OCI-LY7 (cell line): ENCODE data around the gene ACADVL. TPM values are rescaled to one million over a fixed set of nuclear protein-coding genes. Genes with fewer than 3 reads are reported as not detected.

ENCODE experiments used
- BruUV-seq: library from RNA; stranded (reverse); fragments of 400-500 nt; replicated peaks from 2 replicates; lab custom pipeline; 2021; lab: Mats Ljungman, UMichigan
- CTCF ChIA-PET: fragments of 300-600 bp; sonication (Branson Sonifier 250); formaldehyde crosslinking; loops from one replicate; lab custom pipeline; 2022; ENCODE audit warnings: antibody characterized with exemption; ENCODE audit not compliant: unreplicated experiment; lab: Charles Lee
- POLR2A ChIA-PET: fragments of 300-600 bp; sonication (Branson Sonifier 250); formaldehyde crosslinking; loops from one replicate; lab custom pipeline; 2022; ENCODE audit warnings: antibody characterized with exemption; lab: Charles Lee
- DNase-seq: peaks from one replicate; pipeline ENCODE4 v3.0.0-alpha.2; 2015; ENCODE audit warnings: low spot score
- H2AFZ ChIP-seq: fragments of 200-600 bp; sonication (generic), shearing (Covaris generic); 2 replicates; pipeline ENCODE4 v1.6.1; 2014; ENCODE audit warnings: mild to moderate bottlenecking, antibody characterized with exemption, low read length, moderate library complexity
- H3K27ac ChIP-seq: fragments of 200-600 bp; sonication (generic); 2 replicates; pipeline ENCODE4 v1.5.1; 2014; ENCODE audit warnings: mixed run types, low read depth, mild to moderate bottlenecking, moderate library complexity, low read length, inconsistent platforms; ENCODE audit not compliant: poor library complexity, severe bottlenecking
- H3K36me3 ChIP-seq: fragments of 200-600 bp; sonication (generic); 2 replicates; pipeline ENCODE4 v1.6.1; 2014; ENCODE audit warnings: mild to moderate bottlenecking, antibody characterized with exemption, low read length, moderate library complexity, mixed read lengths; ENCODE audit not compliant: insufficient read depth
- H3K4me1 ChIP-seq: fragments of 200-600 bp; sonication (generic); 2 replicates; pipeline ENCODE4 v1.5.1; 2014; ENCODE audit warnings: mild to moderate bottlenecking, low read length; ENCODE audit not compliant: insufficient read depth, poor library complexity, severe bottlenecking
- H3K4me2 ChIP-seq: fragments of 200-600 bp; sonication (generic); 2 replicates; pipeline ENCODE4 v1.6.1; 2014; ENCODE audit warnings: mild to moderate bottlenecking, low read length
- H3K4me3 ChIP-seq: fragments of 200-600 bp; sonication (generic); 2 replicates; pipeline ENCODE4 v1.5.1; 2014; ENCODE audit warnings: mild to moderate bottlenecking, low read depth, low read length; ENCODE audit not compliant: poor library complexity, severe bottlenecking
- H3K79me2 ChIP-seq: fragments of 200-600 bp; sonication (generic); 2 replicates; pipeline ENCODE4 v1.6.1; 2016; ENCODE audit warnings: low read depth, mild to moderate bottlenecking, low read length, moderate library complexity, mixed read lengths; ENCODE audit not compliant: insufficient read depth
- H3K9me2 ChIP-seq: fragments of 200-600 bp; sonication (generic); 2 replicates; pipeline ENCODE4 v1.6.1; 2016; ENCODE audit warnings: mild to moderate bottlenecking, low read length, mixed read lengths; ENCODE audit not compliant: insufficient read depth
- H3K9me3 ChIP-seq: fragments of 200-600 bp; sonication (generic); 2 replicates; pipeline ENCODE4 v1.6.1; 2014; ENCODE audit warnings: mild to moderate bottlenecking, mixed run types, low read length, mixed read lengths
- H4K20me1 ChIP-seq: fragments of 200-600 bp; sonication (generic); 2 replicates; pipeline ENCODE4 v1.6.1; 2014; ENCODE audit warnings: mild to moderate bottlenecking, antibody characterized with exemption, low read length, moderate library complexity, mixed read lengths; ENCODE audit not compliant: insufficient read depth
- CTCF ChIP-seq: fragments of 200-600 bp; sonication (generic); conservative IDR thresholded peaks from 2 replicates; pipeline ENCODE4 v1.5.1; 2014; ENCODE audit warnings: mild to moderate bottlenecking, antibody characterized with exemption, low read length, moderate library complexity, mixed read lengths
- EZH2phosphoT487 ChIP-seq: fragments of 200-600 bp; sonication (generic); IDR thresholded peaks from 2 replicates; pipeline ENCODE4 v1.6.1; 2018; ENCODE audit warnings: low read depth, borderline replicate concordance, mild to moderate bottlenecking, mixed run types, antibody characterized with exemption, low read length, moderate library complexity, mixed read lengths
- intact Hi-C: fragments of 100-400 bp; cut with micrococcal nuclease; formaldehyde crosslinking; loops from one replicate; pipeline ENCODE4 v1.10.0; 2022; ENCODE audit not compliant: unreplicated experiment
- total RNA-seq, 2 experiments: library from RNA; depleted of rRNA in 1 of 2; stranded (reverse); fragments of >200 nt in 1 of 2; shearing (Covaris generic) in 1 of 2; gene quantifications; 2 replicates each; pipeline ENCODE4 v1.2.3, GENCODE V29; 2014 to 2022

Gene ACADVL
- total RNA-seq, 2 experiments from 2014 or later, result 204 to 297 TPM

GRCh38 chr17:7204828-7205461, 14.8 kb upstream of the ACADVL start:
- Histone ChIP-seq H4K20me1 (no peaks in the 10 kb centered on the region), H3K4me3 (peak overlapping the region; percentile 65), H3K9me3 (no peaks in the 10 kb centered on the region), H3K27ac (peak overlapping the region; percentile 57), H2AFZ (peak overlapping the region; percentile 20; the same call in 1 of the 2 replicates), H3K9me2 (no peaks in the 10 kb centered on the region), H3K36me3 (peaks cover 29% of the 10 kb centered on the region; the same call in 1 of the 2 replicates), H3K79me2 (no peaks in the 10 kb centered on the region), H3K4me1 (peaks cover 23% of the 10 kb centered on the region), H3K4me2 (peak overlapping the region; percentile 73)
- no peak for TF ChIP-seq CTCF
- TF ChIP-seq EZH2phosphoT487, result no peak
- POLR2A ChIA-PET, result no interaction called here
- CTCF ChIA-PET, result no interaction called here
- intact Hi-C loops, result no loop called here
- peak; percentile 95 for DNase-seq
- no TSS peak for BruUV-seq

- H3K79me2 ChIP-seq, result no peaks in the 10 kb centered on the region
- peak overlapping the region; percentile 65 for H3K4me3 ChIP-seq
- no peaks in the 10 kb centered on the region for H4K20me1 ChIP-seq
- intact Hi-C loops, result no loop called here
- TF ChIP-seq CTCF, result no peak
- TF ChIP-seq EZH2phosphoT487, result no peak
- no peak for DNase-seq
- H3K4me1 ChIP-seq, result peaks cover 23% of the 10 kb centered on the region
- peak overlapping the region; percentile 20; the same call in 1 of the 2 replicates for H2AFZ ChIP-seq
- H3K9me2 ChIP-seq, result no peaks in the 10 kb centered on the region
- H3K36me3 ChIP-seq, result peaks cover 25% of the 10 kb centered on the region; the same call in 1 of the 2 replicates
- BruUV-seq, result no TSS peak
- no peaks in the 10 kb centered on the region for H3K9me3 ChIP-seq
- ChIA-PET POLR2A (no interaction called here), CTCF (no interaction called here)
- peak overlapping the region; percentile 57 for H3K27ac ChIP-seq
- peak overlapping the region; percentile 73 for H3K4me2 ChIP-seq
Observed at GRCh38 chr17:7205561-7205960, 14.2 kb upstream of the ACADVL start.
